MM.1S (cell line): ENCODE data around the gene R3HDM4.

ENCODE experiments used
- DNase-seq: peaks from one replicate; pipeline ENCODE4 v3.0.0-alpha.2; 2015
- H2AFZ ChIP-seq: fragments of 300-600 bp; sonication (generic); 2 replicates; pipeline ENCODE4 v1.6.0; 2016; ENCODE audit warnings: antibody characterized with exemption, low read length
- H3F3A ChIP-seq: fragments of 300-600 bp; sonication (generic); 2 replicates; pipeline ENCODE4 v1.6.1; 2016; ENCODE audit warnings: mild to moderate bottlenecking, antibody characterized with exemption, low read length, moderate library complexity, mixed read lengths; ENCODE audit not compliant: insufficient read depth
- H3K27ac ChIP-seq: fragments of 300-600 bp; sonication (generic); 2 replicates; pipeline ENCODE4 v1.5.1; 2016; ENCODE audit warnings: mild to moderate bottlenecking, low read length
- H3K27me3 ChIP-seq: fragments of 300-600 bp; sonication (generic); replicated peaks from 2 replicates; pipeline ENCODE4 v1.6.0; 2016; ENCODE audit warnings: low read length; ENCODE audit not compliant: insufficient read depth
- H3K36me3 ChIP-seq: fragments of 300-600 bp; sonication (generic); replicated peaks from 2 replicates; pipeline ENCODE4 v1.6.1; 2016; ENCODE audit warnings: mild to moderate bottlenecking, low read length, mixed read lengths; ENCODE audit not compliant: insufficient read depth
- H3K4me1 ChIP-seq: fragments of 300-600 bp; sonication (generic); 2 replicates; pipeline ENCODE4 v1.6.1; 2016; ENCODE audit warnings: low read length, mixed read lengths
- H3K4me2 ChIP-seq: fragments of 300-600 bp; sonication (generic); 2 replicates; pipeline ENCODE4 v1.6.0; 2016; ENCODE audit warnings: low read depth, low read length
- H3K4me3 ChIP-seq: fragments of 300-600 bp; sonication (generic); 2 replicates; pipeline ENCODE4 v1.5.1; 2016; ENCODE audit warnings: low read length, mixed read lengths
- H3K79me2 ChIP-seq: fragments of 300-600 bp; sonication (generic); 2 replicates; pipeline ENCODE4 v1.6.1; 2016; ENCODE audit warnings: mixed run types, low read length, mixed read lengths
- H3K9ac ChIP-seq: fragments of 300-600 bp; sonication (generic); 2 replicates; pipeline ENCODE4 v1.6.1; 2016; ENCODE audit warnings: low read length, mixed read lengths
- H3K9me2 ChIP-seq: fragments of 300-600 bp; sonication (generic); replicated peaks from 2 replicates; pipeline ENCODE4 v1.6.1; 2016; ENCODE audit warnings: mild to moderate bottlenecking, low read length, mixed read lengths; ENCODE audit not compliant: insufficient read depth
- H3K9me3 ChIP-seq: fragments of 300-600 bp; sonication (generic); replicated peaks from 2 replicates; pipeline ENCODE4 v1.6.1; 2016; ENCODE audit warnings: mild to moderate bottlenecking, low read length, mixed read lengths; ENCODE audit not compliant: insufficient read depth
- H4K20me1 ChIP-seq: fragments of 300-600 bp; sonication (generic); 2 replicates; pipeline ENCODE4 v1.6.1; 2016; ENCODE audit warnings: mild to moderate bottlenecking, low read length, moderate library complexity, mixed read lengths; ENCODE audit not compliant: insufficient read depth
- EZH2 ChIP-seq: fragments of 300-600 bp; sonication (generic); optimal IDR thresholded peaks from 2 replicates; pipeline ENCODE3; 2017; ENCODE audit warnings: low read depth, mild to moderate bottlenecking, antibody characterized with exemption, low read length, mixed read lengths
- EZH2phosphoT487 ChIP-seq: fragments of 300-600 bp; sonication (generic); IDR thresholded peaks from 2 replicates; pipeline ENCODE4 v1.6.1; 2018; ENCODE audit warnings: antibody characterized with exemption, low read length
- TF ChIP-seq, protein P1 (sequence below): fragments of 300-600 bp; sonication (generic); IDR thresholded peaks from 2 replicates; pipeline ENCODE4 v1.5.1; 2016; ENCODE audit warnings: antibody characterized with exemption, low read length, mixed read lengths

The R3HDM4 gene

DNA sequence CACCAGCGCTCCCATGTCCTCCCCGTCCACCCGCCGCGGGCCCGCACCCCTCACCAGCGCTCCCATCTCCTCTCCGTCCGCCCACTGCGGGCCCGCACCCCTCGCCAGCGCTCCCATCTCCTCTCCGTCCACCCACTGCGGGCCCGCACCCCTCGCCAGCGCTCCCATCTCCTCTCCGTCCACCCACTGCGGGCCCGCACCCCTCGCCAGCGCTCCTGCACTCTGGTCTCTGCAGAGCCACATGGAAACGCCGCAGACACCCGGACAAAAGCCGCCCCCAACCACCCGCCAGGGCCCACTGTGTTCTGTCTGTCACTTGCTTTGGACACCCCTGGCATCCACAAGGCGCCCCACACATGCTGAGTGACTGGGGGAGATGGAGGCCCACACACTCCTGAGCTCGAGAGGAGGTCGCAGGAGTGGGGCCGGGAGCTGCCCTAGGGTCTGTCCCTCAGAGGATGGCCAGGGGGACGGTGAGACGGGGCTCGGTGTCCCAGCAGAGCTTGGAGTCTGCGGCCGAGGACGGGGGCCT lies 46.2 kb downstream of the R3HDM4 start:
- Histone ChIP-seq H4K20me1 (0 out of 2 replicates have a peak, but pooled peaks cover 3% of the 10 kb centered on the region), H3K79me2 (no peaks in the 10 kb centered on the region), H3K9ac (no peak overlapping the region), H3K27me3 (peaks cover under 1% of the 10 kb centered on the region; the same call in 1 of the 2 replicates), H3K4me1 (peaks cover 5% of the 10 kb centered on the region), H2AFZ (no peak overlapping the region), H3K27ac (no peak overlapping the region), H3K9me2 (no peaks in the 10 kb centered on the region), H3K9me3 (no peaks in the 10 kb centered on the region), H3F3A (peaks cover 7% of the 10 kb centered on the region; the same call in 1 of the 2 replicates), H3K4me3 (no peak overlapping the region), H3K36me3 (no peaks in the 10 kb centered on the region), H3K4me2 (no peak overlapping the region)
- TF ChIP-seq EZH2phosphoT487 (no peak), EZH2 (no peak)
- TF ChIP-seq, protein P1, sequence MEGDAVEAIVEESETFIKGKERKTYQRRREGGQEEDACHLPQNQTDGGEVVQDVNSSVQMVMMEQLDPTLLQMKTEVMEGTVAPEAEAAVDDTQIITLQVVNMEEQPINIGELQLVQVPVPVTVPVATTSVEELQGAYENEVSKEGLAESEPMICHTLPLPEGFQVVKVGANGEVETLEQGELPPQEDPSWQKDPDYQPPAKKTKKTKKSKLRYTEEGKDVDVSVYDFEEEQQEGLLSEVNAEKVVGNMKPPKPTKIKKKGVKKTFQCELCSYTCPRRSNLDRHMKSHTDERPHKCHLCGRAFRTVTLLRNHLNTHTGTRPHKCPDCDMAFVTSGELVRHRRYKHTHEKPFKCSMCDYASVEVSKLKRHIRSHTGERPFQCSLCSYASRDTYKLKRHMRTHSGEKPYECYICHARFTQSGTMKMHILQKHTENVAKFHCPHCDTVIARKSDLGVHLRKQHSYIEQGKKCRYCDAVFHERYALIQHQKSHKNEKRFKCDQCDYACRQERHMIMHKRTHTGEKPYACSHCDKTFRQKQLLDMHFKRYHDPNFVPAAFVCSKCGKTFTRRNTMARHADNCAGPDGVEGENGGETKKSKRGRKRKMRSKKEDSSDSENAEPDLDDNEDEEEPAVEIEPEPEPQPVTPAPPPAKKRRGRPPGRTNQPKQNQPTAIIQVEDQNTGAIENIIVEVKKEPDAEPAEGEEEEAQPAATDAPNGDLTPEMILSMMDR, result no peak
- DNase-seq, result no peak

DNA sequence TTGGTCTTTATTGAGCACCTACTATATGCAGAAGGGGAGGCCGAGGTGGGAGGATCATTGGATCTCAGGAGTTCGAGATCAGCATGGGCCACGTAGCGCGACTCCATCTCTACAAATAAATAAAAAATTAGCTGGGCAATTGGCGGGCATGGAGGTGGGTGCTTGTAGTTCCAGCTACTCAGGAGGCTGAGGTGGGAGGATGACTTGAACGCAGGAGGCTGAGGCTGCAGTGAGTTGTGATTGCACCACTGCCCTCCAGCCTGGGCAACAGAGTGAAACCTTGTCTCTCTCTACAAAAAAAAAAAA lies 49.8 kb downstream of the R3HDM4 start:
- peaks cover 7% of the 10 kb centered on the region; the same call in 1 of the 2 replicates for H3F3A ChIP-seq
- no peaks in the 10 kb centered on the region for H3K9me2 ChIP-seq
- 0 out of 2 replicates have a peak overlapping the region, but pooled peaks have one; percentile 78 for H2AFZ ChIP-seq
- no peak for TF ChIP-seq EZH2
- no peaks in the 10 kb centered on the region for H3K79me2 ChIP-seq
- no peak overlapping the region for H3K9ac ChIP-seq
- no peaks in the 10 kb centered on the region for H3K36me3 ChIP-seq
- 0 out of 2 replicates have a peak, but pooled peaks cover 3% of the 10 kb centered on the region for H4K20me1 ChIP-seq
- peaks cover 5% of the 10 kb centered on the region for H3K4me1 ChIP-seq
- peak overlapping the region; percentile 48 for H3K4me3 ChIP-seq
- H3K27ac ChIP-seq, result no peak overlapping the region
- no peak for DNase-seq
- peaks cover 23% of the 10 kb centered on the region for H3K27me3 ChIP-seq
- H3K4me2 ChIP-seq, result peak overlapping the region; percentile 94
- H3K9me3 ChIP-seq, result no peaks in the 10 kb centered on the region

DNA sequence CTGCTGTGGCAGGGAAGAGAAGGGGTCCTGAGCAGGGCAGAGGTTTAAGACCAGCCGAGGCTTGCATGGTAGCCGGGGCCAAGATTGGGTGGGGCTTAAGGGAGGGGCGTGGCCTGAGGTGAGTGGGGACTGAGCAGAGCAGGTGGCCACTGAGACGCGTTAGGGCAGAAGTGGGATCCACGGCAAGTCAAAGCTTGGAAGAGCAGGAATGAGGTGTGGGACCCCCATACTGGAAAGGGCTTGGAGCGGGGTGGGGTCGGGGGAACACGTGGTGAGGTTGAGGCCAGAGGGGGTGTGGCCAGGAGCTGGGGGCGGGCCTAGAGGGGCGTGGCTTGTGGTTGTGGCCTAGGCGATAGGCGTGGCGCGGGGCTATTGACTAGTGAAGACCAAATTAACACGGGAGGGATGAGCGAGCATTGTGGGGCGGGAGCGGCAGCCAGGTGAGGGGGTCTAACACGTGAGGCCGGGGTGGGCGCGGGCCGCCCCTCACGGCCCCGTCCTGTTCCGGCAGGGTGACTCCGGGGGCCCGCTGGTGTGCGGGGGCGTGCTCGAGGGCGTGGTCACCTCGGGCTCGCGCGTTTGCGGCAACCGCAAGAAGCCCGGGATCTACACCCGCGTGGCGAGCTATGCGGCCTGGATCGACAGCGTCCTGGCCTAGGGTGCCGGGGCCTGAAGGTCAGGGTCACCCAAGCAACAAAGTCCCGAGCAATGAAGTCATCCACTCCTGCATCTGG lies 50.3 kb downstream of the R3HDM4 start:
- Histone ChIP-seq H3K9ac (no peak overlapping the region), H3K27me3 (peaks cover 25% of the 10 kb centered on the region), H3K79me2 (no peaks in the 10 kb centered on the region), H3K9me2 (no peaks in the 10 kb centered on the region), H3K4me1 (peaks cover 5% of the 10 kb centered on the region), H3F3A (peaks cover 7% of the 10 kb centered on the region; the same call in 1 of the 2 replicates), H3K9me3 (no peaks in the 10 kb centered on the region), H3K4me2 (peak overlapping the region; percentile 94), H4K20me1 (0 out of 2 replicates have a peak, but pooled peaks cover 3% of the 10 kb centered on the region), H3K4me3 (peak overlapping the region; percentile 48), H2AFZ (peak overlapping the region; percentile 78), H3K27ac (no peak overlapping the region), H3K36me3 (no peaks in the 10 kb centered on the region)
- DNase-seq, result peak; percentile 73
- TF ChIP-seq EZH2phosphoT487 (no peak), EZH2 (no peak)
- TF ChIP-seq, protein P1, result no peak
